Measurements from ENCODE around the gene ZMYND10.

ZMYND10 gene

GRCh38 chr3:50327943-50328691 lies 17.4 kb downstream of the ZMYND10 start, which contains the start of gene TUSC2:
TSS of gene TUSC2 (minus strand) at chr3:50328223. CDS start at chr3:50328099, 124 bp downstream.
- in situ Hi-C loops (cut with MboI; ENCODE audit: low sequenced_read_pairs) = no loop called here

DNA sequence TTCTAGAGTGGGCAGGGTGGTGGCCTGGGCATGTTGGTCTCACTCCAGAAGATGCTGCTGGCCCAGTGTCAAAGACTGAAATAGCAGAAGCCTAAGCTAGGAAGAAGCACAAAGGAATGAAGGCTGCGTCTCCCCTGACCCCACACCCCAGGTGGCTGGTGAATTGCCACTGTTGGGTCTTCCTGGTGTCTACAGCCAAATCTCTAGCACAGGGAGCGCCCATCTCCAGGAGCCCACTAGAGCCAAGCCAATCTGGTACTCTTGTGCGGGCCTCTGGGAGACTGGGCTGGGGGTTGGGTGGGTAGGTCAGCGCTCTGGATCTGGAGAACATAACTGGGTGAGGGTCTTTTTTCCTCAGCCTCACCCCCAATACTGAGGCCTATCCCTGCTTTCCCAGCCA lies 18.4 kb downstream of the ZMYND10 start:
- in situ Hi-C loops (cut with MboI; ENCODE audit: low sequenced_read_pairs) = no loop called here

DNA sequence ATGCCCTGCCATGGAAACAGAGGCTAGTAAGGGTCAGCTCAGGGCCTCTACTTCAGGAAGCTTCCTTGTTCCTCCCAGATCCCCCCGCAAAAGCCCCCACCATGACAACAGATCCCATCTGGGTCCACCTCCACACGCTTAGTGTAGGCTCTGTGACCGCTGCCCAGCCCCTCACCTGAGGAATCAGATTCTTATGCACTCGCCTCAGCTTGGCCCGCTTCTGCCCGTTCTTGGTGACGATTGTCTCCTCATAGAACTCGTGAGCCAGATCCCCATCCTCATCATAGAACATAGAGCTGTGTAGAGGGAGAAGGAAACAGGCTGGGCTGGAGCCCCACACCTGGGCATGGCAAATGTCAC lies 19.4 kb downstream of the ZMYND10 start:
- in situ Hi-C loops (cut with MboI; ENCODE audit: low sequenced_read_pairs) = no loop called here

DNA sequence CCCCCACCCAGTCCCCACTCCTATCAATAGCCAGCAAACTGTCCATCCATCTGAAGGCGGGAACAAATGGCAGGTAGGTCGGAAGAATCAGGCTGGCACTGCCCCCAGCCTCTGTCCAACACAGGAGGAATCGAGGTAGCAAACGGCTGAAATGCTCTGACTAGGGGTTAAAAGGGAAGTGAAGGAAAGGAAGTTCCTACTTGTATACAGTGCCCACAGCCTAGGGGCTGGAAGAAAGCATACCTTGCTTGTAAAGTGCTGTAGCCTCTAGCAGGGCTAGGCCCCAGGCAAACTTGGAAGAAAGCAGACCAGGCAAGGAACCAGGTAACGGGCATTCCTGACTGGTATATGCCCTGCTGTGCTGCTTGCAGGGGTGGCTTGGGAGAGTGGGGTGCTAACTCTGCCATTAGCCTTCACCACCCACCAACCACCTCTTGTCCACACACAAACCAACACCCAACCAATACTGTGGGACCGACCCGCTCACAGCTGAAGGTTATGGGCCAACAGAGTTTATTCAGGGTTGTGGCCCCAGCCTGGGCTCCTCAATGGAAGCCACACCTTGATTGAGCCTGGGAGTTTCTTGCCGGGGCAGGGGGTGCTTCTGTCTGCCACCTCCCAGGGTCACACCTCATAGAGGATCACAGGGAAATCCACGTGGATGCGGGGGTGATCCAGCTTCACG lies 19.9 kb downstream of the ZMYND10 start:
- in situ Hi-C loops (cut with MboI; ENCODE audit: low sequenced_read_pairs) = no loop called here

GRCh38 chr3:50325113-50325480 lies 20.4 kb downstream of the ZMYND10 start:
- in situ Hi-C loops (cut with MboI; ENCODE audit: low sequenced_read_pairs) = no loop called here

- in situ Hi-C loops (cut with MboI; ENCODE audit: low sequenced_read_pairs) = no loop called here
Measured at GRCh38 chr3:50324351-50325112, 21.0 kb downstream of the ZMYND10 start.

- in situ Hi-C loops (cut with MboI; ENCODE audit: low sequenced_read_pairs) = no loop called here
Measured at GRCh38 chr3:50323614-50324199, 21.8 kb downstream of the ZMYND10 start.

- in situ Hi-C loops (cut with MboI; ENCODE audit: low sequenced_read_pairs) = no loop called here
Measured at GRCh38 chr3:50323092-50323600, 22.4 kb downstream of the ZMYND10 start.

DNA sequence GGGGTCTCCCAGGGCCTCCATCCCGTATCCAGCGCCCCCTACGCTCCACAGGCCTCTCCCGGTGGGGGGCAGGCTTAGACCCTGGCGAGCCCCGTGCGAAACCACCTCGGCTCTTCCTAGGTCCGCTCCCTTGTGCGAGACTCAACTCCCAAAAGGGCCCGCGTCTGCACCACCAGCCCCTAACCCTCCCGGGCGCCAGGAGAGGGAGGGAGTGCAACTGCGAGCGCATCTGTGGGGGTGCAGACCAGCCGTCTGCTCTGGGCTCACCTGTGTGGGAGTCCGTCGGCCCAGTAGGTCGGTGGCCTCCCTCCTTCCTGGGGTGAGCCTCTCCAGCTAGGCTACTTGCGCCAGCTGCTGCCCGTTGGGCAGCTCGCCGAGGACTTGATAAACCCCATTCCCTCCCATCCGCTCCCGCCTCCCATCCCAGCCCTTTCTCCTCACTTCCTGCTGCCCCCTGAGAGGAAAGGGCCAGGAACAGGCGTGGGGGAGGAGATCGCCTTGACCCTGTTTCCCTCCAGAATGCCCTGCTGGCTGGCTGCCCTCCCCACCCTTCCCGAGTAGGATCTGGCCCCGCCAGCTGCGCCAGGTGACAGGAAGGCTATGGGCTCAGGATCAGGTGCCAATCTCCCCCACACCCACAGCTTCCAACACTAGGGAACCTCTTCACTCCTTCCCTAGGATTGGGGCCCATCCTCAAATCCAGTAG lies 23.0 kb downstream of the ZMYND10 start, which contains the start of gene HYAL2:
Gene HYAL2, minus strand, starts transcription at position 360 of the 706 bp plus-strand sequence. CDS start 2,256 bp downstream, outside the sequence.
- in situ Hi-C loops (cut with MboI; ENCODE audit: low sequenced_read_pairs) = no loop called here

DNA sequence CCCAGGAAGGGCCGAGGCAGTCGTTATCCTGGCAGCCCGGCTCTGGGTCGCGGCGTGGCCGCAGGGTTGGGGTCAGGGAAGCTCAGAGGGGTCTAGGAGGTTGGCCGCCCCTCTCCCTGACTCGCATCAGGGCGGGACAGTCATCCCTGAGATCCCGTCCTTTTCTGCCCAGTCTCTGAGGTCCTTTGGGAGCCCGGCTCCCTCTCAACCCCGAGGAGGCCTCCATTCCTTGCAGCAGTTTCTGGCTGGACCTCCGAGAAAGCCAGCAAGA lies 23.5 kb downstream of the ZMYND10 start:
- in situ Hi-C loops (cut with MboI; ENCODE audit: low sequenced_read_pairs) = no loop called here

DNA sequence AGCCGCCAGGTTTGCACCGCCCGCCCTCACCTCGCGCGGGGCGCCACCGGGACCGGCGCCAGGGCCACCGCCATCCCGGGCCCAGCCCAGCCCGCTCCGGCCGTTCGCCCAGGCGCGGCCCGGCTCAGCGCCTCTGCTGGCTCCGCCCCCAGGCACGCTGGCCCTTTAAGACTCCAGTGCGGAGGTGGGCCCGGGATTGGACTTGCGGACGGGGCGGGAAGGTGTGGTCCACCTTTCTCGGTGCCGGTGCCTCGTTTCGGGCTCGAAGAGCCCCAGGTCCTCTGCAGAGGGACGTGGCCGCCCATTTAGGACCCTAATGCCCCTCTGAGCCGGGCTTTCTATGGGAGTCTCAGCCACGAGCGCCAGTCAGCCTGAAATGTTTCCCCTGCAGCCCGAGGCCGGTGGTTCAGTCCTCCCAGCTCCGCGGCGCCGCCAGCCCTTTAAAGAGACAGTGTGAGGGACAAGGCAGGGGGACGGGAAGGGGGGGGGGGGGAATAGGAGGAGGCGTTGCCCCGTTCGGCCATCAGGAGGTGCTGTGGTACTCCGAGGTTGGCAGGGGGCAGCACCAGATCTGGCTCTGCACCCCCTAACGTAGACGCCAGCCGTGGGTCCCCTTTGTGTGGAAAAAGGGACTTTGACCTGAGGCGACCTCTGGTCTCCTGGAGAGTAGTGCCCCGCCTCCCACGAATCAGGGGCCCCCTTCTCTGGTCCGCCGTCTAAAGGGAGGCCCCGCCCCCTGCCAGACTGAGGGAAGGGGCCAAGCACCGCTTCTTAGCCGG lies 24.0 kb downstream of the ZMYND10 start:
- in situ Hi-C loops (cut with MboI; ENCODE audit: low sequenced_read_pairs) = no loop called here

DNA sequence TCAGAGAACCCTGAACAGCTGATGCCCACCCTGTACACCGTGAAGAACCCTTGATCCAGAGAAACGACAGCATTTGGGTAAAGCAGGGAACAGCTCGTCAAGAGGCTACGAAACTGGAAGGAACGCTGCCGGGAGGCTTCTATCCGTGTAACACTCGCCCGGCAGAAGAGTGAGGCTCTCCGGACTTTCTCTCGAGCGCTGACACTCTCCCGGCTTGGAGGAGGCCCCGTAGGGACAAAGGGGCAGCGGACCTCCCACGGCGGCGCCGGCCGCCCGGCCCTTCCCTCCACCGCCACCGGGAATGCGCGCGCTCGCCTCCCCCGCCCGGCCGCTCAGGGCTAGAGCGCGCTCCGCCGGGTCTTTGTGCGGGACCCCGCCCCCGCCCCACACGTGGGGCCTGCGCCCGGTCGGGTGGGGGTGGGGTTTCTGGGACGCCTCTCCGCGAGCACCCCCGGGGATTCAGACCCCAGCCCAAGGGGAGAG lies 24.6 kb downstream of the ZMYND10 start:
- in situ Hi-C loops (cut with MboI; ENCODE audit: low sequenced_read_pairs) = no loop called here

DNA sequence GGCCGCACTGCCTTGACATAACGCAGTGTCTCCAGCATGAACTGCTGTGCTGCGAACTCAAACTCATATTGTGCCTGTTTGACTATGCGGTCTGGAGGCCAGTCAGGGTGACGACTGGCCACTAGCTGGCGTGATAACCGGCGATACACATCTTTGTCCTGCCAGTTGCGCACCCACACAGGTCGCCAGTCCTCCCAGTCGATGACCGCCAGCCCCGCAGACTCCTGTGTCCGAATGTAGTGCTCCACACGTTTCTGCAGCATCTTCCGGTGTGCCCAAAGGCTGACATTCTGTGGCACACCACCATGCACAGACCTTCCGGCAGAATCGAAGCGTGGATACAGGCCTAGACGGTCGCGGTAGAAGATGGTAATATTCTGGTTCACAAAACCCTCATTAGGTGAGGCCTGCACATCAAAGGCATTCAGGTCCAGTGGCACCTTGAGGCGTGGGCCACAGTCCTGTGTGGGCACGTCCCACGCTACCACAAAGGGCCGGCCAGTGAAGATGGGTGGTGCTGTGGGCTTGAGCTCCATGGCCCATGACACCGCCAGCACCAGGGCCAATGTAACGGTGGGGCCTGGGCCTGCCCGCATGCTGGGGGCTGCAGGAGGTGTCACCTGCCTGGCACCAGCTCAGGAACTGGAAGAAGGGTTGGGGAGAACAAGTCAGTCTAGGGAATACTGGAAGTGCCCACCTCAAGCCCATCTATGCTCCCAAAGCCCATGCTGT lies 25.5 kb downstream of the ZMYND10 start:
- in situ Hi-C loops (cut with MboI; ENCODE audit: low sequenced_read_pairs) = no loop called here

- in situ Hi-C loops (cut with MboI; ENCODE audit: low sequenced_read_pairs) = no loop called here
Measured at GRCh38 chr3:50319181-50319893, 26.2 kb downstream of the ZMYND10 start.

- in situ Hi-C loops (cut with MboI; ENCODE audit: low sequenced_read_pairs) = no loop called here
Measured at GRCh38 chr3:50318615-50319014, 26.9 kb downstream of the ZMYND10 start.

DNA sequence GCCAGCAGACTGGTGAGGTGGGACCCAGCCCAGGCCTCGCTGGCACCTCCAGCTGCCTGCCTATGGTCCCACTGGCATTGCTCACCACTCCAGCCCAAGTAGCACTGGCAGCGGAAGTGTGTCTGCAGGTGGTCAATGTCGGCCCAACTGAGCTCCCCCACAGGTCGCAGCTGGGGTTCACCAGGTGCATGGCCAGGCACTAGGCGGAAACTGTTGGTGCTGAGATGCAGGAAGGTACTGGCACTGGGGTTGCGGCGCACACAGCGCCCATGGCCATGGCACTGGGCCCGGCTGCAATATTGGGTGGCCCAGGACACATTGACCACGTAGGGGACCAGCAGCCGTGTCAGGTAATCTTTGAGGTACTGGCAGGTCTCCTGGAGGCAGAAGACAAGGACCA lies 27.4 kb downstream of the ZMYND10 start:
- in situ Hi-C loops (cut with MboI; ENCODE audit: low sequenced_read_pairs) = no loop called here

DNA sequence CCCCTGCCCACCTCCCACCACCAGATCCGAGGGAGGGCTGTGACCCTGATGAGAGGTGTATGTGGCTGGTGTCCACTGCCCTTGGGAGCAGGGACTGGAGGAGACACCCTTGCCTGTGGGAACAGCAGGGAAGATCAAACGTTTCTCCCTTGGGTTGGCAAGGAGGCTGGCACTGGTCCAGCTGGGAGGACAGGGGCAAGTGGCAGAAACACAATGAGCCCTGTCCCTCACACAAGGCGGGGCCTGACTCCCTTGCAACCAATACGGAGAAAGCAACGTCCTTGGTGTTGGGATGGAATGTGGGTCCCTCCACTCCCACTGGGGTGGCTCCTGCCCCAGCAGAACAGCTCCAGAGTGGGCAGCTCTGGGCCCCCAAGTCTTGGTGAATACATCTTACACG lies 28.2 kb downstream of the ZMYND10 start:
- in situ Hi-C loops (cut with MboI; ENCODE audit: low sequenced_read_pairs) = no loop called here

DNA sequence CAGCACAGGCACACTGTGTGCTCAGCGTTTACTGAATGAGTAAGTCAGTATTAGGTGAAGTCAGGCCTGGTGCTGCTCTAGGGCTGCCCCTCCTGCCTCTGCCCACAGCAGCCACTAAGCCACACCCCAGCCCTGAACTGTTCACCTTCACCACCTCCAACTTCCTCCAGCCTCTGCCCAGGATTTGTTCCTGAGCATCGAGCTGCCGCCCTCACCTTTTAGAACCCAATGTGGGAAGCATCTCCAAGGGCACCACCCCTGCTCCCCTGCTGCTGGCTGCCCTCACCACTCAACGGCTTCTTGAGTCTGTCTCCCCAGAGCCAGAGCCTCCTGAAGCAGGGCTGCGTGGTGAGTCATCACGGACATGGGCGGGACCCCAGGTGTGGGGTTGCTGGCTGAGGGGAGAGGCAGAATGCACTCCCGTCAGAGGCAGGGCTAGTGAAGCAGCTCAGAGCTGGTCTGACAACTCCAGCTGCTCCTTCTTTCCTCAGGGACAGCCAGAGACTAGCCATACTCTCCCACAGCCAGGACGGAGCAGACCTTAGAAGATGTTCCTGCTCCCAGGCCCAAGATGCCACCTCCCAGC lies 28.8 kb downstream of the ZMYND10 start:
- in situ Hi-C loops (cut with MboI; ENCODE audit: low sequenced_read_pairs) = no loop called here
